HG03354 (cell line): Measurements from ENCODE around the gene CNFN.

Experiments
- ATAC-seq: cut with Tn5 transposase; IDR thresholded peaks from one replicate; pipeline ENCODE4 v1.9.1; 2021; ENCODE audit warnings: mild to moderate bottlenecking; ENCODE audit not compliant: unreplicated experiment, poor library complexity, severe bottlenecking

Gene CNFN

GRCh38 chr19:42389899-42390298 lies at the start of gene CNFN:
CNFN (minus strand) TSS chr19:42390297; CDS start chr19:42389037, 1,260 bp downstream.
- no peak for ATAC-seq

- ATAC-seq: no peak
Observed at GRCh38 chr19:42436006-42436405, 45.9 kb upstream of the CNFN start.

GRCh38 chr19:42435316-42435715 lies 45.2 kb upstream of the CNFN start:
- ATAC-seq: no peak

GRCh38 chr19:42433503-42434260 lies 43.6 kb upstream of the CNFN start:
- ATAC-seq: no peak

- no peak for ATAC-seq
Observed at GRCh38 chr19:42431486-42431885, 41.4 kb upstream of the CNFN start.

GRCh38 chr19:42428676-42429075 lies 38.6 kb upstream of the CNFN start:
- no peak for ATAC-seq

- ATAC-seq: no peak
Observed at GRCh38 chr19:42427313-42427712, 37.2 kb upstream of the CNFN start, which contains the start of gene LIPE. LIPE (minus strand) TSS chr19:42427388; CDS start chr19:42427149, 239 bp downstream.

GRCh38 chr19:42426643-42427042 lies 36.5 kb upstream of the CNFN start:
- no peak for ATAC-seq

GRCh38 chr19:42424712-42425131 lies 34.6 kb upstream of the CNFN start:
- ATAC-seq: no peak

GRCh38 chr19:42424345-42424707 lies 34.2 kb upstream of the CNFN start:
- ATAC-seq: no peak

GRCh38 chr19:42423462-42424344 lies 33.6 kb upstream of the CNFN start:
- ATAC-seq: peak; percentile 92

GRCh38 chr19:42422901-42423461 lies 32.9 kb upstream of the CNFN start:
- ATAC-seq: peak; percentile 47

- no peak for ATAC-seq
Observed at GRCh38 chr19:42422092-42422900, 32.2 kb upstream of the CNFN start.

- no peak for ATAC-seq
Observed at GRCh38 chr19:42421591-42422031, 31.5 kb upstream of the CNFN start.

GRCh38 chr19:42421101-42421500 lies 31.0 kb upstream of the CNFN start:
- ATAC-seq: no peak

GRCh38 chr19:42420055-42420544 lies 30.0 kb upstream of the CNFN start:
- no peak for ATAC-seq

- ATAC-seq: no peak
Observed at GRCh38 chr19:42419309-42419708, 29.2 kb upstream of the CNFN start.

GRCh38 chr19:42412661-42413076 lies 22.6 kb upstream of the CNFN start:
- ATAC-seq: no peak

GRCh38 chr19:42412227-42412626 lies 22.1 kb upstream of the CNFN start:
- ATAC-seq: no peak
